DND-41 (cell line): ENCODE results near the gene DOCK8.

ENCODE experiments used
- ATAC-seq: fragments of 200-7000 bp; cut with Tn5 transposase; 3 replicates; pipeline ENCODE4 v1.9.1; 2021; ENCODE audit warnings: low read depth; ENCODE audit not compliant: insufficient read depth
- DNase-seq: peaks from one replicate; pipeline ENCODE4 v3.0.0-alpha.2; 2020
- H2AFZ ChIP-seq: 2 replicates; pipeline ENCODE4 v1.6.0; 2012; ENCODE audit warnings: low read depth, low read length
- H3K27ac ChIP-seq: 2 replicates; pipeline ENCODE4 v1.5.1; 2012; ENCODE audit warnings: low read length, inconsistent platforms
- H3K27me3 ChIP-seq: fragments of 200-600 bp; sonication (generic); 2 replicates; pipeline ENCODE4 v1.6.0; 2012; ENCODE audit warnings: low read length, mild to moderate bottlenecking, inconsistent platforms; ENCODE audit not compliant: insufficient read depth, poor library complexity
- H3K36me3 ChIP-seq: 2 replicates; pipeline ENCODE4 v1.5.1; 2012; ENCODE audit warnings: low read length, inconsistent platforms; ENCODE audit not compliant: insufficient read depth
- H3K4me1 ChIP-seq: 2 replicates; pipeline ENCODE4 v1.5.1; 2012; ENCODE audit warnings: mild to moderate bottlenecking, low read length; ENCODE audit not compliant: insufficient read depth
- H3K4me2 ChIP-seq: 2 replicates; pipeline ENCODE4 v1.6.0; 2012; ENCODE audit warnings: mild to moderate bottlenecking, moderate library complexity, low read length, inconsistent platforms; ENCODE audit not compliant: insufficient read depth
- H3K4me3 ChIP-seq, 2 experiments: fragments of 200-600 bp in 1 of 2; shearing (Covaris generic) in 1 of 2; 2 replicates each; pipeline ENCODE4 v1.5.1; 2012 to 2016; ENCODE audit warnings: inconsistent platforms in 2 of 2, low read length in 2 of 2, mild to moderate bottlenecking in 2 of 2, low read depth in 1 of 2, moderate library complexity in 1 of 2
- H3K79me2 ChIP-seq: 2 replicates; pipeline ENCODE4 v1.6.0; 2012; ENCODE audit warnings: low read length, inconsistent platforms; ENCODE audit not compliant: insufficient read depth
- H3K9ac ChIP-seq: 2 replicates; pipeline ENCODE4 v1.6.0; 2012; ENCODE audit warnings: low read depth, mild to moderate bottlenecking, inconsistent platforms, low read length, moderate library complexity
- H3K9me3 ChIP-seq: 2 replicates; pipeline ENCODE4 v1.5.1; 2012; ENCODE audit warnings: low read length, moderate library complexity, mild to moderate bottlenecking, inconsistent platforms; ENCODE audit not compliant: insufficient read depth, severe bottlenecking
- H4K20me1 ChIP-seq: 2 replicates; pipeline ENCODE4 v1.6.0; 2012; ENCODE audit warnings: low read length; ENCODE audit not compliant: insufficient read depth
- EZH2 ChIP-seq: IDR thresholded peaks from 3 replicates; pipeline ENCODE4 v1.6.1; 2012; ENCODE audit warnings: borderline replicate concordance, low read depth, mild to moderate bottlenecking, moderate library complexity, low read length, inconsistent platforms; ENCODE audit not compliant: severe bottlenecking
- TF ChIP-seq, protein P1 (sequence below): IDR thresholded peaks from 2 replicates; pipeline ENCODE4 v1.5.1; 2012; ENCODE audit warnings: borderline replicate concordance, low read length, moderate library complexity, mild to moderate bottlenecking; ENCODE audit not compliant: poor library complexity, severe bottlenecking; ENCODE audit errors: extremely low read depth

The DOCK8 gene

DNA sequence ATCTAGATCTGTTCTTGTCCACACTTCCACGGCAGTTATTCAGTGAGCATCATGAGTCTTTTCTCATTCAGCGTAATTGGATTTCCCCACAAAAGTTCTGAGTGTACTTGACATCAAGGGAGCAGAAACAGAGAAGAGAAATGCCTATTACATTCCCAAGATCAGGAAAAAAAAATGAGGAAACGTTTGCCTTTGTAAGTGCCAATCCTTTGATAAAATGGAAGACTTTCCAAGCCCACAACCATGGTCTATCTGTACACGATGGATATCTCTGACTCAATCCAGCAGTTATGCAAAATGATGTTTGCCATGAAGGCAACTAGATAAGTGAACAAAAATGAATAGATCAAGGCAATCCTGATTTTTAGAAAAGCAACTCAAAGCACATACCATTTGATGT lies 235.9 kb downstream of the DOCK8 start:
- Histone ChIP-seq H3K27me3 (no peaks in the 10 kb centered on the region), H3K9ac (no peak overlapping the region), H3K4me2 (no peak overlapping the region), H3K9me3 (no peaks in the 10 kb centered on the region), H3K4me1 (no peaks in the 10 kb centered on the region), H3K4me3 (no peak overlapping the region), H3K27ac (no peak overlapping the region), H3K79me2 (no peaks in the 10 kb centered on the region), H2AFZ (no peak overlapping the region), H4K20me1 (no peaks in the 10 kb centered on the region), H3K36me3 (peaks cover 77% of the 10 kb centered on the region)
- no peak for TF ChIP-seq EZH2
- TF ChIP-seq, protein P1, sequence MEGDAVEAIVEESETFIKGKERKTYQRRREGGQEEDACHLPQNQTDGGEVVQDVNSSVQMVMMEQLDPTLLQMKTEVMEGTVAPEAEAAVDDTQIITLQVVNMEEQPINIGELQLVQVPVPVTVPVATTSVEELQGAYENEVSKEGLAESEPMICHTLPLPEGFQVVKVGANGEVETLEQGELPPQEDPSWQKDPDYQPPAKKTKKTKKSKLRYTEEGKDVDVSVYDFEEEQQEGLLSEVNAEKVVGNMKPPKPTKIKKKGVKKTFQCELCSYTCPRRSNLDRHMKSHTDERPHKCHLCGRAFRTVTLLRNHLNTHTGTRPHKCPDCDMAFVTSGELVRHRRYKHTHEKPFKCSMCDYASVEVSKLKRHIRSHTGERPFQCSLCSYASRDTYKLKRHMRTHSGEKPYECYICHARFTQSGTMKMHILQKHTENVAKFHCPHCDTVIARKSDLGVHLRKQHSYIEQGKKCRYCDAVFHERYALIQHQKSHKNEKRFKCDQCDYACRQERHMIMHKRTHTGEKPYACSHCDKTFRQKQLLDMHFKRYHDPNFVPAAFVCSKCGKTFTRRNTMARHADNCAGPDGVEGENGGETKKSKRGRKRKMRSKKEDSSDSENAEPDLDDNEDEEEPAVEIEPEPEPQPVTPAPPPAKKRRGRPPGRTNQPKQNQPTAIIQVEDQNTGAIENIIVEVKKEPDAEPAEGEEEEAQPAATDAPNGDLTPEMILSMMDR = no peak
- no peak for DNase-seq
- no peak for ATAC-seq

DNA sequence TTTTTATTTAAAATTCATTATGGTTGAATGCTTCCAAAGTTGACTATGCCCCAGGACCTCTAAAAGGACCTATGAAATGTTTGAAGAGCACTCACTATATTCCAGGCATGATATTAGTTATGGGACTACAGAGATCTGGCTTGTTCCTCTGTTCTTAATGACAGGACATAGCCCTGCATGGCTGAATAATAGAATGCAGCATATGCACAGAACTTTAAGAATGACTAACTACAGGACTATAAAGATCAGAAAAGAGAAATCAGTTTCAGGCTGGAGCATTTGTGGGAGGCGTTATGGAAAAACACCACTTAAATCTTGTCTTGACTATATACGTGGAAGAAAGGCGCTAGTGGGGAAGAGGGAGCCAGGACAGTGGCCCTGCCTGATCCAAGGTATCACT lies 239.2 kb downstream of the DOCK8 start:
- no peak overlapping the region for H2AFZ ChIP-seq
- no peaks in the 10 kb centered on the region for H3K79me2 ChIP-seq
- TF ChIP-seq, protein P1 = no peak
- TF ChIP-seq EZH2 = no peak
- no peak overlapping the region for H3K4me3 ChIP-seq
- H3K9me3 ChIP-seq = no peaks in the 10 kb centered on the region
- H3K4me1 ChIP-seq = no peaks in the 10 kb centered on the region
- ATAC-seq (no peak), DNase-seq (no peak)
- no peak overlapping the region for H3K27ac ChIP-seq
- H4K20me1 ChIP-seq = no peaks in the 10 kb centered on the region
- no peaks in the 10 kb centered on the region for H3K27me3 ChIP-seq
- H3K9ac ChIP-seq = no peak overlapping the region
- peaks cover 82% of the 10 kb centered on the region for H3K36me3 ChIP-seq
- H3K4me2 ChIP-seq = no peak overlapping the region

- no peak for ATAC-seq
- H3K4me2 ChIP-seq = no peak overlapping the region
- no peak overlapping the region for H3K4me3 ChIP-seq
- no peaks in the 10 kb centered on the region for H4K20me1 ChIP-seq
- H3K4me1 ChIP-seq = no peaks in the 10 kb centered on the region
- H3K36me3 ChIP-seq = peaks cover 73% of the 10 kb centered on the region
- no peak for DNase-seq
- no peaks in the 10 kb centered on the region for H3K9me3 ChIP-seq
- no peaks in the 10 kb centered on the region for H3K27me3 ChIP-seq
- no peaks in the 10 kb centered on the region for H3K79me2 ChIP-seq
- H3K27ac ChIP-seq = no peak overlapping the region
- TF ChIP-seq, protein P1 = no peak
- TF ChIP-seq EZH2 = no peak
- no peak overlapping the region for H3K9ac ChIP-seq
- no peak overlapping the region for H2AFZ ChIP-seq
Observed at GRCh38 chr9:456365-456764, 241.7 kb downstream of the DOCK8 start.

DNA sequence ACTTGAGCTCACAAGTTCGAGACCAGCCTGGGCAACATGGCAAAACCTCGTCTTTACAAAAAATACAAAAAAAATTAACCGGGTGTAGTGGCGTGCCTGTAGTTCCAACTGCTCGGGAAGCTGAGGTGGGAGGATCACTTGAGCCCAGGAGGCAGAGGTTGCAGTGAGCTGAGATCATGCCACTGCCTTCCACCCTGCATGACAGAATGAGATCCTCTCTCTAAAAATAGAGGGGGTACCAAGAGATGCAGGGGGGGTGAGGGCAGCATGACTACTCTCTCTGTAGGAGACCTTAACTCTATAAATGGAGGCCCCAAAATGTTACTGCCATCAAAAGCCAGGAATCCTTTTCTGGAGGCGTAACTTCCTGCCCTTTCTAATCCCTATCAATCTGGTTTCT lies 243.9 kb downstream of the DOCK8 start:
- Histone ChIP-seq H3K9ac (no peak overlapping the region), H2AFZ (no peak overlapping the region), H3K79me2 (no peaks in the 10 kb centered on the region), H3K9me3 (no peaks in the 10 kb centered on the region), H3K4me3 (no peak overlapping the region), H3K4me1 (no peaks in the 10 kb centered on the region), H3K27me3 (no peaks in the 10 kb centered on the region), H3K27ac (no peak overlapping the region), H3K4me2 (no peak overlapping the region), H4K20me1 (no peaks in the 10 kb centered on the region), H3K36me3 (peaks cover 73% of the 10 kb centered on the region)
- ATAC-seq (no peak), DNase-seq (no peak)
- TF ChIP-seq EZH2 = no peak
- TF ChIP-seq, protein P1 = no peak
